GM18499 (cell line): ENCODE measurements around the gene PGK2.

Experiments
- ATAC-seq: cut with Tn5 transposase; IDR thresholded peaks from one replicate; pipeline ENCODE4 v1.9.1; 2021; ENCODE audit warnings: moderate number of reproducible peaks; ENCODE audit not compliant: insufficient read depth, unreplicated experiment

The PGK2 gene

GRCh38 chr6:49739423-49739822, 47.7 kb downstream of the PGK2 start:
- ATAC-seq, result no peak

GRCh38 chr6:49736017-49736508, 51.0 kb downstream of the PGK2 start:
- ATAC-seq, result no peak
